Measurements from ENCODE around the gene PTTG2.

DNA sequence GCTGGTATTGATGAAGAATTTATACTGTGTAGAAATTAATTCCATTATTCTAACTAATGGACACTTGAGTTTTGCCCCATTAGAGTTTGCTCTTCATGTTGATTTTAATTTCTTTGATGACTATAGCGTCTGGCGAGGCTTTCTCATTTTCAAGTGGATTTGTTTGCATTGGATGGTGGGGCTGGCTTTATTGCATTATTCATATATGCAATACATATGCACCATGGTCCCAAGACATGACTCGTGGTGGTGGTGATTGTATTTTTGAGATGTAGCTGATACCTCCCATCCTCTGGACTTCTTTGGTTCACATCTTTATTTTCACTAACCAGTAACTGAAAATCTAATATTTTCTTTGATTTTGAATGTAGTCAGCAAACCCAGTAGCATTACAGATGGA, 39.8 kb downstream of the PTTG2 start:
- TF ChIP-seq, protein P1, sequence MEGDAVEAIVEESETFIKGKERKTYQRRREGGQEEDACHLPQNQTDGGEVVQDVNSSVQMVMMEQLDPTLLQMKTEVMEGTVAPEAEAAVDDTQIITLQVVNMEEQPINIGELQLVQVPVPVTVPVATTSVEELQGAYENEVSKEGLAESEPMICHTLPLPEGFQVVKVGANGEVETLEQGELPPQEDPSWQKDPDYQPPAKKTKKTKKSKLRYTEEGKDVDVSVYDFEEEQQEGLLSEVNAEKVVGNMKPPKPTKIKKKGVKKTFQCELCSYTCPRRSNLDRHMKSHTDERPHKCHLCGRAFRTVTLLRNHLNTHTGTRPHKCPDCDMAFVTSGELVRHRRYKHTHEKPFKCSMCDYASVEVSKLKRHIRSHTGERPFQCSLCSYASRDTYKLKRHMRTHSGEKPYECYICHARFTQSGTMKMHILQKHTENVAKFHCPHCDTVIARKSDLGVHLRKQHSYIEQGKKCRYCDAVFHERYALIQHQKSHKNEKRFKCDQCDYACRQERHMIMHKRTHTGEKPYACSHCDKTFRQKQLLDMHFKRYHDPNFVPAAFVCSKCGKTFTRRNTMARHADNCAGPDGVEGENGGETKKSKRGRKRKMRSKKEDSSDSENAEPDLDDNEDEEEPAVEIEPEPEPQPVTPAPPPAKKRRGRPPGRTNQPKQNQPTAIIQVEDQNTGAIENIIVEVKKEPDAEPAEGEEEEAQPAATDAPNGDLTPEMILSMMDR (IDR thresholded peaks at IDR 0.05), result no peak
- TF ChIP-seq POLR2A (IDR thresholded peaks at IDR 0.05), result no peak
